Effector memory CD8-positive, alpha-beta T cell (primary cell): ENCODE results near the gene RALGAPA2.
"Not testable (repeated sequence)": the region's sequence is repeated elsewhere in the genome, so short reads cannot be mapped to it uniquely, and the experiment has no call there.

Source experiments
- ATAC-seq: fragments of 150-1000 bp; cut with Tn5 transposase; replicated peaks from 2 replicates; pipeline ENCODE4 v1.10.0; 2021; ENCODE audit warnings: mild to moderate bottlenecking, moderate library complexity
- DNase-seq, 3 experiments: peaks; one replicate each; pipeline ENCODE4 v3.0.0; 2021
- H3K27ac Mint-ChIP-seq, 2 donors: one replicate each; pipeline ENCODE4 v1.8.0; 2022; ENCODE audit warnings: mild to moderate bottlenecking in 2 of 2, mixed read lengths in 2 of 2, moderate library complexity in 2 of 2
- H3K27me3 Mint-ChIP-seq, 2 donors: one replicate each; pipeline ENCODE4 v1.8.0; 2022; ENCODE audit warnings: mixed read lengths in 2 of 2
- H3K36me3 Mint-ChIP-seq: one replicate; pipeline ENCODE4 v1.8.0; 2022; ENCODE audit warnings: mild to moderate bottlenecking, moderate library complexity, mixed read lengths; ENCODE audit not compliant: insufficient read depth
- H3K4me1 Mint-ChIP-seq, 2 donors: one replicate each; pipeline ENCODE4 v1.8.0; 2022; ENCODE audit warnings: low read depth in 2 of 2, mixed read lengths in 2 of 2
- H3K4me3 Mint-ChIP-seq, 2 donors: one replicate each; pipeline ENCODE4 v1.8.0; 2022; ENCODE audit warnings: mild to moderate bottlenecking in 2 of 2, mixed read lengths in 2 of 2, moderate library complexity in 2 of 2
- H3K9me3 Mint-ChIP-seq, 2 donors: one replicate each; pipeline ENCODE4 v1.8.0; 2022; ENCODE audit warnings: mixed read lengths in 2 of 2

RALGAPA2 gene

GRCh38 chr20:20547221-20547875 lies 165.1 kb downstream of the RALGAPA2 start:
- peak overlapping the region; percentile 55 to 76 for H3K27ac Mint-ChIP-seq
- H3K4me3 Mint-ChIP-seq, result peak overlapping the region in 1 of 2 donors; percentile 31
- H3K4me1 Mint-ChIP-seq, result peaks cover 8 to 17% of the 10 kb centered on the region in 2 donors
- ATAC-seq, result peak; percentile 21
- H3K36me3 Mint-ChIP-seq, result peaks cover 19% of the 10 kb centered on the region
- no peaks in the 10 kb centered on the region for H3K27me3 Mint-ChIP-seq
- no peaks in the 10 kb centered on the region for H3K9me3 Mint-ChIP-seq
- no peak for DNase-seq

DNA sequence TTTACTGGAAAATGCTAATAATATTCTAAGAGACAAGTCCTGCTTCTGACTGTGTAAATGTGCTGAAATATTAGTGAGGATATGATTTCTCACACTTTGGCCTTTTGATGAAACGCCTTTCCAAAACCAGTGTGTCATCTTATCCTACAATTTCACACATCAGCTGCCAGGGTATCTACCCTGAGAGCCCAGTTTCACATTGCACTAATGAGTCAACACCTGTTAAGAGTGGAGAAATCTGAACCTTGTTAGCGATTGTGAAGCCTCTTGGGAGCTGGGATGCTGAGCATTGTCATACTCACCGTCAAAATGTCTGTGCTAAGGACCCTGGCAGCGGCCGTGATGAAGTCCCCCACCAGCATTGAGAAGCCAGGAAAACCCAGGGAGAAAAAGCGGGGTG lies 166.0 kb downstream of the RALGAPA2 start:
- H3K36me3 Mint-ChIP-seq, result peaks cover 19% of the 10 kb centered on the region
- ATAC-seq (no peak), DNase-seq (no peak)
- H3K27ac Mint-ChIP-seq, result peak overlapping the region in 1 of 2 donors; percentile 76
- H3K9me3 Mint-ChIP-seq, result no peaks in the 10 kb centered on the region
- no peaks in the 10 kb centered on the region for H3K27me3 Mint-ChIP-seq
- no peak overlapping the region for H3K4me3 Mint-ChIP-seq
- H3K4me1 Mint-ChIP-seq, result peaks cover 8 to 17% of the 10 kb centered on the region in 2 donors

DNA sequence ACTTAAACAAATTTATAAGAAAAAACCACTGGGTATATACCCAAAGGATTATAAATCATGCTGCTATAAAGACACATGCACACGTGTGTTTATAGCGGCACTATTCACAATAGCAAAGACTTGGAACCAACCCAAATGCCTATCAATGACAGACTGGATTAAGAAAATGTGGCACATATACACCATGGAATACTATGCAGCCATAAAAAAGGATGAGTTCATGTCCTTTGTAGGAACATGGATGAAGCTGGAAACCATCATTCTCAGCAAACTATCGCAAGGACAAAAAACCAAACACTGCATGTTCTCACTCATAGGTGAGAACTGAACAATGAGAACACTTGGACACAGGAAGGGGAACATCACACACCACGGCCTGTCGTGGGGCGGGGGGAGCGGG lies 169.1 kb downstream of the RALGAPA2 start:
- not testable (repeated sequence) for H3K4me3 Mint-ChIP-seq, H3K27me3 Mint-ChIP-seq, H3K9me3 Mint-ChIP-seq, H3K27ac Mint-ChIP-seq, DNase-seq, ATAC-seq
- Mint-ChIP-seq H3K36me3 (peaks cover 19% of the 10 kb centered on the region), H3K4me1 (peaks cover 8 to 16% of the 10 kb centered on the region in 2 donors)

GRCh38 chr20:20536240-20536933 lies 176.1 kb downstream of the RALGAPA2 start:
- DNase-seq (no peak), ATAC-seq (no peak)
- Mint-ChIP-seq H3K9me3 (no peaks in the 10 kb centered on the region), H3K27ac (no peak overlapping the region), H3K36me3 (peaks cover 11% of the 10 kb centered on the region), H3K4me1 (no peaks in the 10 kb centered on the region), H3K27me3 (no peaks in the 10 kb centered on the region), H3K4me3 (no peak overlapping the region)

GRCh38 chr20:20535051-20535450 lies 177.4 kb downstream of the RALGAPA2 start:
- H3K36me3 Mint-ChIP-seq, result peaks cover 12% of the 10 kb centered on the region
- DNase-seq (no peak), ATAC-seq (no peak)
- H3K27ac Mint-ChIP-seq, result no peak overlapping the region
- H3K4me1 Mint-ChIP-seq, result no peaks in the 10 kb centered on the region
- no peaks in the 10 kb centered on the region for H3K27me3 Mint-ChIP-seq
- H3K9me3 Mint-ChIP-seq, result no peaks in the 10 kb centered on the region
- H3K4me3 Mint-ChIP-seq, result no peak overlapping the region

- Mint-ChIP-seq H3K36me3 (peaks cover 21% of the 10 kb centered on the region), H3K27me3 (no peaks in the 10 kb centered on the region), H3K9me3 (no peaks in the 10 kb centered on the region), H3K4me3 (no peak overlapping the region), H3K4me1 (no peaks in the 10 kb centered on the region), H3K27ac (no peak overlapping the region)
- DNase-seq (no peak), ATAC-seq (no peak)
These were observed 181.2 kb downstream of the RALGAPA2 start for GRCh38 chr20:20531283-20531682.

DNA sequence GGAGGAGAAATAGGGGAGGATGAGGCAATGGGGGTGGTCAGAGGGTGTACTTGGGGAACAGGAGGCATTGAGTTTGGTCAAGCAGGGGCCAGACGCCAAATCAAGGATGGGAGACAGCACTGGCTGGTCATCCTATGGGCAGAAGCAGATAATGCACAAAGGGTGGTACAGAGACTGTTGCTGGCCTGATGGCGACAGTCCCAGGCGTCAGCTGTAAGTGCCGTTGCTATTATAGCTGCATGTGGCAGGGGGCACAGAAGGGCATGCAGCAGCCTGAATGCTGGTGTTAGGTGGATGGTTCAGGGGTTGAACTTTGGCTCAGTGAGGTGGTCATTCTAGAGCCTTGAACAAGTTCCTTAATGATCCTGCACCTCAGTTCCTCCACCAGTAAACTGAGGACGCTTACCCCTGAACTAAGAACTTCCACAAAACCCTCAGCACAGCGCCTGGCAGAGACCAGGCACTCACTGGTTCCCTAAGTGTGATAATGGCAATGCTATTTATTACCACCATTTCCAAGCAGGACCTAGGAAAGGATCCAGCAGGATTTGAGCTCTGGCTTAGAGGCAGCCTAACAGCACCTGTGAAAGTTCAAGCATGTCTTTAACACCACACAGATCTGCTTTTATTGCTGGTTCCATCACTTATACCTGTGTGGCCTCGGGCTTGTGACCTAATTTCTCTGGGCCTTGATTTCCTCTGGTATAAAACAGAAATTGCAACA lies 181.9 kb downstream of the RALGAPA2 start:
- H3K9me3 Mint-ChIP-seq, result no peaks in the 10 kb centered on the region
- peaks cover 16% of the 10 kb centered on the region for H3K36me3 Mint-ChIP-seq
- no peaks in the 10 kb centered on the region for H3K4me1 Mint-ChIP-seq
- DNase-seq (no peak), ATAC-seq (no peak)
- H3K4me3 Mint-ChIP-seq, result no peak overlapping the region
- no peak overlapping the region for H3K27ac Mint-ChIP-seq
- no peaks in the 10 kb centered on the region for H3K27me3 Mint-ChIP-seq

DNA sequence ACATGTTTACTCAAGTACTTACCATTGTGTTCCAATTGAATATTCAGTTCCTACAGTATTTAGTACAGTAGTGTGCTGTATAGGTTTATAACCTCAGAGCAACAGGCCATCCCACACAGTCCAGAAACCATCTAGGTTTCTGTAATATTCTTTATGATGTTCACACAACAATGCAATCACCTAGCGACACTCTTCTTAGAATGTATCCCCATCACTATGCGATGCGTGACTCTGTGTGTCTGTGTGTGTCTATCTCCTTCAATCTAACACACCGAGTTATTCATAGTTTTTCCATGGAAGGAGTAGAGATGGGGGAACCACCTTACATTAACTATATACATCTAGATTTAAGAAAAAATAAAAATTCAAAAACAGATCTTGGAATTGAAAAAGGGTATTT lies 182.8 kb downstream of the RALGAPA2 start:
- ATAC-seq (no peak), DNase-seq (no peak)
- H3K9me3 Mint-ChIP-seq, result no peaks in the 10 kb centered on the region
- H3K4me1 Mint-ChIP-seq, result no peaks in the 10 kb centered on the region
- no peaks in the 10 kb centered on the region for H3K27me3 Mint-ChIP-seq
- no peak overlapping the region for H3K4me3 Mint-ChIP-seq
- H3K27ac Mint-ChIP-seq, result no peak overlapping the region
- peaks cover 15% of the 10 kb centered on the region for H3K36me3 Mint-ChIP-seq

- no peak overlapping the region for H3K4me3 Mint-ChIP-seq
- DNase-seq, result no peak
- H3K27me3 Mint-ChIP-seq, result no peaks in the 10 kb centered on the region
- ATAC-seq, result no peak
- no peaks in the 10 kb centered on the region for H3K9me3 Mint-ChIP-seq
- H3K4me1 Mint-ChIP-seq, result no peaks in the 10 kb centered on the region
- H3K27ac Mint-ChIP-seq, result no peak overlapping the region
- H3K36me3 Mint-ChIP-seq, result peaks cover 15% of the 10 kb centered on the region
These were observed 183.6 kb downstream of the RALGAPA2 start for GRCh38 chr20:20528861-20529260.

DNA sequence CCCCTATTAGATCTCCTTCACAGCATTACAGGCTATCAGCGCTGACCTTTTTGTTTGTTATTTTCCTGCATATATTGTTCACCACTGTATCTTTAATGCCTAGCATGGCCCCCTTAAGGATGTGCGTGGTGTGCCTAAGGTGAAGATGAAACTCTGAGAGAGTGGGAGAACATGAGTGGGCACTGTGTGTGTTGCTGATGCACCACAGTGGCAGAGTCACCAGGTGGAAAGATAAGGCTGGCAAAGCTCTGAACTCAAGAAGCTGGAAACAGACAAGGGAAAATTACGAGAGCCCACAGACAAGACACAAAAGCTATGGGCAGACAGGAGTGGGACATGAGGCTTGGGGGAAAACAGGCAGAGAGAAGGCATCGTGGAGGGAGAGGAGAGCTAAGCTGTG lies 184.8 kb downstream of the RALGAPA2 start:
- no peak for ATAC-seq
- Mint-ChIP-seq H3K4me3 (no peak overlapping the region), H3K36me3 (peaks cover 15% of the 10 kb centered on the region), H3K4me1 (no peaks in the 10 kb centered on the region), H3K27me3 (no peaks in the 10 kb centered on the region), H3K9me3 (no peaks in the 10 kb centered on the region), H3K27ac (peak overlapping the region in 1 of 2 donors; percentile 27)
- DNase-seq, result no peak

GRCh38 chr20:20525756-20526155 lies 186.7 kb downstream of the RALGAPA2 start:
- H3K9me3 Mint-ChIP-seq, result no peaks in the 10 kb centered on the region
- no peak overlapping the region for H3K4me3 Mint-ChIP-seq
- H3K27ac Mint-ChIP-seq, result no peak overlapping the region
- H3K4me1 Mint-ChIP-seq, result no peaks in the 10 kb centered on the region
- no peak for DNase-seq
- ATAC-seq, result no peak
- H3K36me3 Mint-ChIP-seq, result peaks cover 16% of the 10 kb centered on the region
- H3K27me3 Mint-ChIP-seq, result no peaks in the 10 kb centered on the region

DNA sequence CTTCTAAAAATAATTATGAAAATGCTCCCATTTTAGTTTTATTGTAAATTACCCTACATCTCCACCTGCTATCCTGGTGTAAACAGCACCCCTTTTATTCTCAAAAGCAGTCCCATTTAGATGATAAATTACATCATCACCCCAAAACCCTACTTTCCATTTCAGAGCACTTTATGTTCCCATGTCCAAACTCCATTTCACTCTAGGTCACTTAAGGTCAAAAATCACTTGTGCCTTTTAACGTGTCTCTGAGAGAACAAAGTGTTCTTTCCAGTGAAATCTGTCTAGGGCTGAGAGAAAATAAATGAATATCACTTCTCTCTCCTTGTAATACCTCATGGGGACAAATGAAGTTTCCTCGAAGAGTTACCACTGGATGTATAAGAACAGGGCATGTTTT lies 187.2 kb downstream of the RALGAPA2 start:
- Mint-ChIP-seq H3K9me3 (no peaks in the 10 kb centered on the region), H3K27ac (no peak overlapping the region), H3K27me3 (no peaks in the 10 kb centered on the region), H3K36me3 (peaks cover 19% of the 10 kb centered on the region), H3K4me3 (no peak overlapping the region), H3K4me1 (no peaks in the 10 kb centered on the region)
- DNase-seq, result no peak
- ATAC-seq, result no peak

- Mint-ChIP-seq H3K27ac (no peak overlapping the region), H3K27me3 (no peaks in the 10 kb centered on the region), H3K36me3 (peaks cover 15% of the 10 kb centered on the region), H3K4me1 (no peaks in the 10 kb centered on the region), H3K9me3 (no peaks in the 10 kb centered on the region), H3K4me3 (no peak overlapping the region)
- no peak for DNase-seq
- no peak for ATAC-seq
These were observed 187.7 kb downstream of the RALGAPA2 start for GRCh38 chr20:20524756-20525155.

GRCh38 chr20:20521736-20522135 lies 190.7 kb downstream of the RALGAPA2 start:
- Mint-ChIP-seq H3K9me3 (no peaks in the 10 kb centered on the region), H3K27me3 (no peaks in the 10 kb centered on the region), H3K4me3 (no peak overlapping the region), H3K27ac (no peak overlapping the region), H3K4me1 (no peaks in the 10 kb centered on the region), H3K36me3 (peaks cover 9% of the 10 kb centered on the region)
- no peak for DNase-seq
- no peak for ATAC-seq
